HCT116 (cell line): ENCODE measurements around the gene HINT2. TPM values are rescaled to one million over a fixed set of nuclear protein-coding genes. Genes with fewer than 3 reads are reported as not detected.

Source experiments
- ATAC-seq: fragments of 200-7000 bp; cut with Tn5 transposase; 2 replicates; pipeline ENCODE4 v1.9.1; 2020; ENCODE audit warnings: mild to moderate bottlenecking, moderate library complexity
- BruUV-seq: library from RNA; stranded (reverse); fragments of 400-500 nt; replicated peaks from 2 replicates; lab custom pipeline; 2021; lab: Mats Ljungman, UMichigan
- CTCF ChIA-PET: fragments of 300-600 bp; sonication (Branson Sonifier 250); formaldehyde crosslinking; loops from one replicate; lab custom pipeline; 2021; ENCODE audit warnings: antibody characterized with exemption; lab: Charles Lee
- POLR2A ChIA-PET: fragments of 300-600, 350-600 bp; sonication (Branson Sonifier 250); formaldehyde crosslinking; loops from one replicate; lab custom pipeline; 2021; ENCODE audit warnings: antibody characterized with exemption; lab: Charles Lee
- RAD21 ChIA-PET, 2 experiments: fragments of 300-600 bp; sonication (Branson Sonifier 250); formaldehyde crosslinking; loops; one replicate each; lab custom pipeline; 2023; ENCODE audit warnings: low total read pairs in 2 of 2; ENCODE audit not compliant: uncharacterized antibody in 2 of 2, unreplicated experiment in 2 of 2, low non-redundant PET in 1 of 2; lab: Charles Lee
- DNase-seq: peaks from one replicate; pipeline ENCODE4 v3.0.0-alpha.2; 2010; ENCODE audit warnings: low read depth, low spot score
- H2AFZ ChIP-seq: fragments of 200-600 bp; shearing (Covaris generic), sonication (generic); 2 replicates; pipeline ENCODE4 v1.6.1; 2017; ENCODE audit warnings: low read depth, mixed run types, mixed read lengths, antibody characterized with exemption, low read length; ENCODE audit not compliant: poor library complexity, severe bottlenecking
- H3K27ac ChIP-seq: 2 replicates; pipeline ENCODE4 v1.5.1; 2012; ENCODE audit warnings: low read depth, low read length
- H3K27me3 ChIP-seq: fragments of 200-600 bp; sonication (generic); 2 replicates; pipeline ENCODE4 v1.6.1; 2016; ENCODE audit warnings: mixed run types, low read length, mixed read lengths; ENCODE audit not compliant: insufficient read depth
- H3K36me3 ChIP-seq, 2 experiments: fragments of 200-500 bp in 1 of 2; fragments of 200-600 bp in 1 of 2; sonication (Bioruptor generic) in 1 of 2; sonication (generic) in 1 of 2; 2 replicates each; pipeline versions ENCODE4 v1.5.1 to v1.6.1; 2014 to 2016; ENCODE audit warnings: low read length in 2 of 2, inconsistent platforms in 1 of 2, mixed read lengths in 1 of 2, mixed run types in 1 of 2; ENCODE audit not compliant: insufficient read depth in 2 of 2, control insufficient read depth in 1 of 2
- H3K4me1 ChIP-seq, 2 experiments: fragments of 200-600 bp in 1 of 2; sonication (generic) in 1 of 2; 2 replicates each; pipeline versions ENCODE4 v1.5.1 to v1.6.1; 2012 to 2017; ENCODE audit warnings: low read length in 2 of 2, inconsistent platforms in 1 of 2, mild to moderate bottlenecking in 1 of 2, mixed read lengths in 1 of 2, mixed run types in 1 of 2, moderate library complexity in 1 of 2; ENCODE audit not compliant: insufficient read depth in 2 of 2, control insufficient read depth in 1 of 2
- H3K4me2 ChIP-seq: fragments of 200-600 bp; sonication (generic); 2 replicates; pipeline ENCODE4 v1.6.1; 2017; ENCODE audit warnings: mixed run types, low read length, mixed read lengths
- H3K4me3 ChIP-seq, 2 experiments: fragments of 200-600 bp in 1 of 2; sonication (generic) in 1 of 2; replicated peaks in 1 of 2; 2 replicates each; pipeline ENCODE4 v1.5.1; 2011 to 2016; ENCODE audit warnings: low read length in 2 of 2, control low read depth in 1 of 2, low read depth in 1 of 2, mild to moderate bottlenecking in 1 of 2, mixed read lengths in 1 of 2, mixed run types in 1 of 2
- H3K79me2 ChIP-seq: fragments of 200-600 bp; sonication (generic); 2 replicates; pipeline ENCODE4 v1.6.1; 2017; ENCODE audit warnings: mild to moderate bottlenecking, mixed run types, low read length, moderate library complexity, mixed read lengths; ENCODE audit not compliant: insufficient read depth
- H3K9ac ChIP-seq: fragments of 200-600 bp; sonication (generic); 2 replicates; pipeline ENCODE4 v1.6.1; 2016; ENCODE audit warnings: low read length, mixed read lengths
- H3K9me2 ChIP-seq: fragments of 200-600 bp; sonication (generic), shearing (Covaris generic); 2 replicates; pipeline ENCODE4 v1.6.1; 2017; ENCODE audit warnings: mixed run types, mild to moderate bottlenecking, moderate library complexity; ENCODE audit not compliant: insufficient read depth
- H3K9me3 ChIP-seq, 2 experiments: fragments of 200-500 bp in 1 of 2; fragments of 200-600 bp in 1 of 2; sonication (Bioruptor generic) in 1 of 2; sonication (generic) in 1 of 2; 2 replicates each; pipeline ENCODE4 v1.6.1; 2014 to 2017; ENCODE audit warnings: low read length in 2 of 2, mixed read lengths in 2 of 2, inconsistent platforms in 1 of 2, low read depth in 1 of 2, mild to moderate bottlenecking in 1 of 2, mixed run types in 1 of 2, moderate library complexity in 1 of 2; ENCODE audit not compliant: control insufficient read depth in 1 of 2, insufficient read depth in 1 of 2
- H4K20me1 ChIP-seq: fragments of 200-600 bp; sonication (generic), shearing (Covaris generic); 2 replicates; pipeline ENCODE4 v1.6.1; 2017; ENCODE audit warnings: mixed run types, mild to moderate bottlenecking, moderate library complexity; ENCODE audit not compliant: insufficient read depth
- EZH2 ChIP-seq: fragments of 200-600 bp; sonication (generic); IDR thresholded peaks from 2 replicates; pipeline ENCODE4 v1.6.1; 2017; ENCODE audit warnings: antibody characterized with exemption, mixed run types
- POLR2A ChIP-seq: IDR thresholded peaks from 2 replicates; pipeline ENCODE4 v1.7.0; 2011; ENCODE audit warnings: borderline replicate concordance; ENCODE audit not compliant: insufficient read depth, insufficient read length; ENCODE audit errors: extremely low read depth
- SIN3A ChIP-seq: IDR thresholded peaks from 2 replicates; pipeline ENCODE4 v1.6.1; 2012; ENCODE audit warnings: low read depth
- TCF7L2 ChIP-seq: IDR thresholded peaks from 2 replicates; pipeline ENCODE4 v1.7.0; 2011; ENCODE audit warnings: borderline replicate concordance, inconsistent platforms; ENCODE audit not compliant: insufficient read depth, insufficient read length; ENCODE audit errors: extremely low read depth
- ZFX ChIP-seq: fragments of 450-650 bp; IDR thresholded peaks from 2 replicates; pipeline ENCODE4 v1.6.1; 2017
- intact Hi-C: fragments of 100-400 bp; cut with micrococcal nuclease; formaldehyde crosslinking; loops from 2 replicates; pipeline ENCODE4 v1.10.0; 2022
- total RNA-seq: library from RNA; stranded (reverse); gene quantifications from one replicate; pipeline ENCODE4 v1.2.1, GENCODE V29; 2021; ENCODE audit not compliant: unreplicated experiment
- TF ChIP-seq, protein P1 (sequence below): IDR thresholded peaks from 2 replicates; pipeline ENCODE4 v1.6.1; 2011; ENCODE audit warnings: mild to moderate bottlenecking, low read length, moderate library complexity; ENCODE audit not compliant: insufficient replicate concordance; ENCODE audit errors: extremely low read depth

Gene HINT2
- total RNA-seq, 1 experiment from 2014 or later: 49.0 TPM

DNA sequence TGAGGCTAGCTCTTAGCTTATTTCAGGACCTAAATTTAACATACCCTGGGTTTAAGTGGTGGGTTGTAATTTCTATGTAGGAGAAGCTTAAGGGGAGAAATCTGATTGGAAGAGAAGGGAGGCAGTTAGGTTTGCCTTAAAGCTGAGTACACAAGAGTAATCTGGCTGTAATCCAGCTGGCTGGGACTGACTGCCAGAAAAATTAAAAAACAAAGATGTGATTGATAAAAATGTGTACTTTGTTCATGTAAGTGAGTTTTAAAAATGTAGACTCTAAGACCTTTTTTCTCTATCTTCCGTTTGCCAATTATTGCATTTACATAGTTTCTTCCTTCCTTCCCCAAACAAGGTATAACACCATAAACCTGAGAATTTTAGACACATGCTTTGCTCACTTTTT is 43.3 kb downstream of the HINT2 start:
- Histone ChIP-seq H3K79me2 (no peaks in the 10 kb centered on the region), H3K27ac (no peak overlapping the region), H3K9me2 (no peaks in the 10 kb centered on the region), H3K9me3 (no peaks in the 10 kb centered on the region), H3K27me3 (no peaks in the 10 kb centered on the region), H3K9ac (no peak overlapping the region), H3K4me2 (no peak overlapping the region), H3K36me3 (no peaks in the 10 kb centered on the region), H2AFZ (no peak overlapping the region), H3K4me1 (peaks cover 2 to 6% of the 10 kb centered on the region in 2 experiments; a peak in 2 of 4 replicates), H4K20me1 (no peaks in the 10 kb centered on the region), H3K4me3 (no peak overlapping the region)
- ChIA-PET CTCF (no interaction called here), POLR2A (no interaction called here), RAD21 (no interaction called here)
- TF ChIP-seq TCF7L2 (no peak), ZFX (no peak), SIN3A (no peak), EZH2 (no peak)
- TF ChIP-seq, protein P1, sequence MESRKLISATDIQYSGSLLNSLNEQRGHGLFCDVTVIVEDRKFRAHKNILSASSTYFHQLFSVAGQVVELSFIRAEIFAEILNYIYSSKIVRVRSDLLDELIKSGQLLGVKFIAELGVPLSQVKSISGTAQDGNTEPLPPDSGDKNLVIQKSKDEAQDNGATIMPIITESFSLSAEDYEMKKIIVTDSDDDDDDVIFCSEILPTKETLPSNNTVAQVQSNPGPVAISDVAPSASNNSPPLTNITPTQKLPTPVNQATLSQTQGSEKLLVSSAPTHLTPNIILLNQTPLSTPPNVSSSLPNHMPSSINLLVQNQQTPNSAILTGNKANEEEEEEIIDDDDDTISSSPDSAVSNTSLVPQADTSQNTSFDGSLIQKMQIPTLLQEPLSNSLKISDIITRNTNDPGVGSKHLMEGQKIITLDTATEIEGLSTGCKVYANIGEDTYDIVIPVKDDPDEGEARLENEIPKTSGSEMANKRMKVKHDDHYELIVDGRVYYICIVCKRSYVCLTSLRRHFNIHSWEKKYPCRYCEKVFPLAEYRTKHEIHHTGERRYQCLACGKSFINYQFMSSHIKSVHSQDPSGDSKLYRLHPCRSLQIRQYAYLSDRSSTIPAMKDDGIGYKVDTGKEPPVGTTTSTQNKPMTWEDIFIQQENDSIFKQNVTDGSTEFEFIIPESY: no peak
- intact Hi-C loops: no loop called here
- no peak for ATAC-seq
- no TSS peak for BruUV-seq
- DNase-seq: no peak

DNA sequence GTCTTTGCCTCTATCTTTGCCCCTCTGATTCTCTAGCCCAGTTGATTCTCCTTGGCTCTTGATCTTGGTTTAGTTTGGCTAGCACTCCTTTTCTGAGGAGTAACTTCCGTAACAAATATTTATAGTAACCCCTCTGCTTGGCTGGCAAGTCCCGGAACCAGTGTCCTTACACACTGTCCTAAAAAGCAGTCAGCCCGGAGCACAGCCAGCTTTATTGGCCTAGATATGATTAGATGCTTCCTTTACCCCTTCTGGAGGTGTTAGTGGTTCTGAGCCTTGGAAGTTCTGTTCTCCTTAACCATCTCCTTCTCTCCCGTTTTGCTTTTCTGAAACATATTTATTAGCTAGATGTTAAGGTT is 43.8 kb downstream of the HINT2 start:
- no peak for ATAC-seq
- CTCF ChIA-PET: no interaction called here
- BruUV-seq: no TSS peak

More for the DNA sequence above, 43.8 kb downstream of the HINT2 start:
- ChIA-PET RAD21 (no interaction called here), POLR2A (no interaction called here)
- no peak overlapping the region for H2AFZ ChIP-seq
- H3K4me1 ChIP-seq: peaks cover 2 to 6% of the 10 kb centered on the region in 2 experiments; a peak in 2 of 4 replicates
- H3K36me3 ChIP-seq: no peaks in the 10 kb centered on the region
- no peaks in the 10 kb centered on the region for H3K9me2 ChIP-seq
- no peak overlapping the region for H3K4me3 ChIP-seq
- H3K27ac ChIP-seq: no peak overlapping the region
- no peaks in the 10 kb centered on the region for H3K9me3 ChIP-seq
- H4K20me1 ChIP-seq: no peaks in the 10 kb centered on the region
- no peaks in the 10 kb centered on the region for H3K79me2 ChIP-seq
- no peak overlapping the region for H3K9ac ChIP-seq
- no peaks in the 10 kb centered on the region for H3K27me3 ChIP-seq
- intact Hi-C loops: no loop called here
- no peak for DNase-seq
- H3K4me2 ChIP-seq: no peak overlapping the region
- TF ChIP-seq POLR2A: no peak
